Astrocyte (in vitro differentiated cells and primary cell): ENCODE results near the gene COL9A3. TPM values are rescaled to one million over a fixed set of nuclear protein-coding genes. Genes with fewer than 3 reads are reported as not detected.
A peak's percentile ranks its signal among the peaks of the same experiment; 100 is the strongest.

Experiments used
- DNase-seq: peaks from one replicate; pipeline ENCODE4 v3.0.0-alpha.2; 2010; ENCODE audit warnings: low read depth
- FAIRE-seq: peaks from 2 replicates; lab custom pipeline; 2011; peaks lifted over from hg19 to GRCh38; lab: Jason Lieb, UNC
- H2AFZ ChIP-seq: 2 replicates; pipeline ENCODE4 v1.6.0; 2012; ENCODE audit warnings: low read depth, low read length, inconsistent platforms
- H3K27ac ChIP-seq: 2 replicates; pipeline ENCODE4 v1.5.1; 2011; ENCODE audit warnings: low read depth, low read length, inconsistent platforms
- H3K27me3 ChIP-seq: 2 replicates; pipeline ENCODE4 v1.6.0; 2011; ENCODE audit warnings: low read length, inconsistent platforms; ENCODE audit not compliant: insufficient read depth
- H3K36me3 ChIP-seq: 2 replicates; pipeline ENCODE4 v1.5.1; 2011; ENCODE audit warnings: low read length, inconsistent platforms; ENCODE audit not compliant: insufficient read depth
- H3K4me1 ChIP-seq: 2 replicates; pipeline ENCODE4 v1.5.1; 2011; ENCODE audit warnings: low read length, inconsistent platforms; ENCODE audit not compliant: insufficient read depth
- H3K4me2 ChIP-seq: 2 replicates; pipeline ENCODE4 v1.6.0; 2012; ENCODE audit warnings: low read length, inconsistent platforms
- H3K4me3 ChIP-seq: 2 replicates; pipeline ENCODE4 v1.5.1; 2011; ENCODE audit warnings: low read depth, mild to moderate bottlenecking, low read length, inconsistent platforms; ENCODE audit not compliant: insufficient read depth
- H3K79me2 ChIP-seq: 2 replicates; pipeline ENCODE4 v1.6.0; 2012; ENCODE audit warnings: mild to moderate bottlenecking, low read length, inconsistent platforms; ENCODE audit not compliant: insufficient read depth
- H3K9ac ChIP-seq: 2 replicates; pipeline ENCODE4 v1.6.0; 2012; ENCODE audit warnings: mild to moderate bottlenecking, low read length, inconsistent platforms
- H3K9me3 ChIP-seq: 2 replicates; pipeline ENCODE4 v1.5.1; 2012; ENCODE audit warnings: low read depth, mild to moderate bottlenecking, low read length, inconsistent platforms; ENCODE audit not compliant: insufficient read depth
- H4K20me1 ChIP-seq: 2 replicates; pipeline ENCODE4 v1.6.0; 2012; ENCODE audit warnings: low read length, inconsistent platforms; ENCODE audit not compliant: insufficient read depth
- H3K27ac Mint-ChIP-seq: one replicate; pipeline ENCODE4 v1.8.0; 2021; ENCODE audit warnings: mild to moderate bottlenecking, mixed read lengths; ENCODE audit not compliant: unreplicated experiment
- H3K27me3 Mint-ChIP-seq: one replicate; pipeline ENCODE4 v1.8.0; 2021; ENCODE audit warnings: low read depth, mixed read lengths; ENCODE audit not compliant: unreplicated experiment
- H3K36me3 Mint-ChIP-seq: one replicate; pipeline ENCODE4 v1.8.0; 2021; ENCODE audit warnings: low read depth, mixed read lengths; ENCODE audit not compliant: unreplicated experiment
- H3K4me1 Mint-ChIP-seq: one replicate; pipeline ENCODE4 v1.8.0; 2021; ENCODE audit warnings: low read depth, mixed read lengths; ENCODE audit not compliant: unreplicated experiment
- H3K4me3 Mint-ChIP-seq: one replicate; pipeline ENCODE4 v1.8.0; 2021; ENCODE audit warnings: mild to moderate bottlenecking, moderate library complexity, mixed read lengths; ENCODE audit not compliant: unreplicated experiment
- H3K9me3 Mint-ChIP-seq: one replicate; pipeline ENCODE4 v1.8.0; 2021; ENCODE audit warnings: mild to moderate bottlenecking, mixed read lengths; ENCODE audit not compliant: unreplicated experiment
- CTCF ChIP-seq: IDR thresholded peaks from 2 replicates; pipeline ENCODE4 v1.5.1; 2011; ENCODE audit warnings: low read depth, mild to moderate bottlenecking, inconsistent platforms, low read length, moderate library complexity; ENCODE audit not compliant: insufficient read depth
- EZH2 ChIP-seq: IDR thresholded peaks from 2 replicates; pipeline ENCODE4 v1.6.1; 2012; ENCODE audit warnings: mild to moderate bottlenecking, low read length, inconsistent platforms; ENCODE audit not compliant: insufficient read depth
- total RNA-seq: library from RNA; stranded (reverse); gene quantifications from 2 replicates; pipeline ENCODE4 v1.2.1, GENCODE V29; 2021

COL9A3 gene
- total RNA-seq, 1 donor from 2014 or later, result 43.0 TPM

- Mint-ChIP-seq H3K9me3 (no peaks in the 10 kb centered on the region), H3K4me3 (no peak overlapping the region), H3K27me3 (no peaks in the 10 kb centered on the region), H3K36me3 (peaks cover 10% of the 10 kb centered on the region), H3K4me1 (peaks cover 9% of the 10 kb centered on the region), H3K27ac (no peak overlapping the region)
- DNase-seq (no peak), FAIRE-seq (no peak)
- Histone ChIP-seq H3K4me3 (no peak overlapping the region), H3K79me2 (peaks cover 4% of the 10 kb centered on the region), H3K4me2 (no peak overlapping the region), H4K20me1 (peaks cover 32% of the 10 kb centered on the region), H2AFZ (no peak overlapping the region), H3K36me3 (peaks cover 11% of the 10 kb centered on the region), H3K9me3 (no peaks in the 10 kb centered on the region), H3K27me3 (no peaks in the 10 kb centered on the region), H3K4me1 (no peaks in the 10 kb centered on the region), H3K27ac (no peak overlapping the region), H3K9ac (no peak overlapping the region)
- TF ChIP-seq CTCF (no peak), EZH2 (no peak)
These were observed 32.6 kb downstream of the COL9A3 start for GRCh38 chr20:62849431-62849830.

GRCh38 chr20:62850333-62850974 is 33.6 kb downstream of the COL9A3 start:
- Mint-ChIP-seq H3K27me3 (no peaks in the 10 kb centered on the region), H3K4me3 (peak overlapping the region; percentile 57), H3K27ac (peak overlapping the region; percentile 47), H3K4me1 (peaks cover 8% of the 10 kb centered on the region), H3K9me3 (no peaks in the 10 kb centered on the region), H3K36me3 (peaks cover 10% of the 10 kb centered on the region)
- H2AFZ ChIP-seq, result no peak overlapping the region
- no peaks in the 10 kb centered on the region for H3K4me1 ChIP-seq
- no peak overlapping the region for H3K4me2 ChIP-seq
- peaks cover 4% of the 10 kb centered on the region for H3K79me2 ChIP-seq
- no peaks in the 10 kb centered on the region for H3K27me3 ChIP-seq
- peaks cover 32% of the 10 kb centered on the region for H4K20me1 ChIP-seq
- peaks cover 15% of the 10 kb centered on the region for H3K36me3 ChIP-seq
- no peaks in the 10 kb centered on the region for H3K9me3 ChIP-seq
- DNase-seq (no peak), FAIRE-seq (no peak)
- H3K27ac ChIP-seq, result no peak overlapping the region
- H3K9ac ChIP-seq, result no peak overlapping the region
- no peak overlapping the region for H3K4me3 ChIP-seq
- TF ChIP-seq EZH2 (no peak), CTCF (no peak)

- no peaks in the 10 kb centered on the region for H3K27me3 Mint-ChIP-seq
- no peak overlapping the region for H2AFZ ChIP-seq
- H4K20me1 ChIP-seq, result peaks cover 38% of the 10 kb centered on the region
- H3K9me3 Mint-ChIP-seq, result no peaks in the 10 kb centered on the region
- peaks cover 2% of the 10 kb centered on the region for H3K4me1 Mint-ChIP-seq
- no peak for DNase-seq
- no peaks in the 10 kb centered on the region for H3K27me3 ChIP-seq
- H3K79me2 ChIP-seq, result peaks cover 4% of the 10 kb centered on the region
- peaks cover 14% of the 10 kb centered on the region for H3K36me3 Mint-ChIP-seq
- no peak overlapping the region for H3K27ac Mint-ChIP-seq
- H3K4me3 Mint-ChIP-seq, result no peak overlapping the region
- H3K4me3 ChIP-seq, result no peak overlapping the region
- no peak overlapping the region for H3K4me2 ChIP-seq
- FAIRE-seq, result no peak
- H3K9ac ChIP-seq, result no peak overlapping the region
- H3K27ac ChIP-seq, result no peak overlapping the region
- H3K4me1 ChIP-seq, result no peaks in the 10 kb centered on the region
- no peaks in the 10 kb centered on the region for H3K9me3 ChIP-seq
- H3K36me3 ChIP-seq, result peaks cover 15% of the 10 kb centered on the region
- no peak for TF ChIP-seq CTCF
- no peak for TF ChIP-seq EZH2
These were observed 35.3 kb downstream of the COL9A3 start for GRCh38 chr20:62852196-62852595.
